Endothelial cell of umbilical vein (primary cell): ENCODE measurements around the gene TENT4A. TPM values are rescaled to one million over a fixed set of nuclear protein-coding genes. Genes with fewer than 3 reads are reported as not detected.

Experiments
- BruUV-seq: library from RNA; stranded (reverse); fragments of 400-500 nt; replicated peaks from 2 replicates; lab custom pipeline; 2021; lab: Mats Ljungman, UMichigan
- CTCF ChIA-PET: fragments of 300-600, 350-600 bp; sonication (Branson Sonifier 250); formaldehyde crosslinking; loops from one replicate; lab custom pipeline; 2021; ENCODE audit warnings: antibody characterized with exemption, inconsistent platforms; lab: Charles Lee
- POLR2A ChIA-PET: fragments of 300-600, 350-600 bp; sonication (Branson Sonifier 250); formaldehyde crosslinking; loops from one replicate; lab custom pipeline; 2021; ENCODE audit warnings: antibody characterized with exemption, inconsistent platforms; lab: Charles Lee
- DNase-seq: peaks from one replicate; pipeline ENCODE4 v3.0.0-alpha.2; 2011; ENCODE audit warnings: low read depth, low spot score
- FAIRE-seq: peaks from 2 replicates; lab custom pipeline; 2011; peaks lifted over from hg19 to GRCh38; lab: Jason Lieb, UNC
- H2AFZ ChIP-seq: 2 replicates; pipeline ENCODE4 v1.6.0; 2012; ENCODE audit warnings: low read depth, low read length, control low read depth, inconsistent platforms
- H3K27ac ChIP-seq: 2 replicates; pipeline ENCODE4 v1.5.1; 2011; ENCODE audit warnings: low read depth, mild to moderate bottlenecking, control low read depth, low read length, moderate library complexity; ENCODE audit not compliant: insufficient read depth
- H3K27me3 ChIP-seq, 2 experiments: 2 replicates each; pipeline versions ENCODE4 v1.6.0 to v1.6.1; 2011; ENCODE audit warnings: low read length in 2 of 2, mixed read lengths in 1 of 2; ENCODE audit not compliant: control insufficient read depth in 2 of 2, insufficient read depth in 2 of 2
- H3K36me3 ChIP-seq, 2 experiments: 2 replicates in 1 of 2; 3 replicates in 1 of 2; pipeline ENCODE4 v1.5.1; 2011; ENCODE audit warnings: low read length in 2 of 2, mild to moderate bottlenecking in 1 of 2, moderate library complexity in 1 of 2; ENCODE audit not compliant: control insufficient read depth in 2 of 2, insufficient read depth in 2 of 2; ENCODE audit errors: extremely low read depth in 1 of 2
- H3K4me1 ChIP-seq: 3 replicates; pipeline ENCODE4 v1.5.1; 2011; ENCODE audit warnings: mild to moderate bottlenecking, low read length; ENCODE audit not compliant: control insufficient read depth, insufficient read depth; ENCODE audit errors: extremely low read depth
- H3K4me2 ChIP-seq: 2 replicates; pipeline ENCODE4 v1.6.1; 2011; ENCODE audit warnings: low read length, control low read depth, mixed read lengths; ENCODE audit not compliant: insufficient read depth
- H3K4me3 ChIP-seq, 3 experiments: fragments of 200-600 bp in 1 of 3; sonication (generic), shearing (Covaris generic) in 1 of 3; replicated peaks in 1 of 3; 2 replicates each; pipeline ENCODE4 v1.5.1; 2011 to 2016; ENCODE audit warnings: control low read depth in 3 of 3, low read length in 3 of 3, mild to moderate bottlenecking in 2 of 3, inconsistent platforms in 1 of 3, low read depth in 1 of 3, moderate library complexity in 1 of 3; ENCODE audit not compliant: insufficient read depth in 1 of 3
- H3K79me2 ChIP-seq: 2 replicates; pipeline ENCODE4 v1.6.0; 2012; ENCODE audit warnings: low read length, inconsistent platforms; ENCODE audit not compliant: control insufficient read depth, insufficient read depth
- H3K9ac ChIP-seq: replicated peaks from 2 replicates; pipeline ENCODE3; 2011; ENCODE audit warnings: low read length, control low read depth; ENCODE audit not compliant: insufficient read depth; ENCODE audit errors: extremely low read depth
- H3K9me1 ChIP-seq: replicated peaks from 3 replicates; pipeline ENCODE4 v1.6.0; 2011; ENCODE audit warnings: mild to moderate bottlenecking, low read length; ENCODE audit not compliant: control insufficient read depth, insufficient read depth; ENCODE audit errors: extremely low read depth
- H3K9me3 ChIP-seq: replicated peaks from 2 replicates; pipeline ENCODE4 v1.5.1; 2012; ENCODE audit warnings: low read length, inconsistent platforms; ENCODE audit not compliant: control insufficient read depth, insufficient read depth
- H4K20me1 ChIP-seq: replicated peaks from 2 replicates; pipeline ENCODE3; 2011; ENCODE audit warnings: mild to moderate bottlenecking, low read length; ENCODE audit not compliant: control insufficient read depth, insufficient read depth; ENCODE audit errors: extremely low read depth
- CTCF ChIP-seq, 2 donors: IDR thresholded peaks; 1 replicate in 1 of 2; 2 replicates in 1 of 2; pipeline ENCODE4 v1.5.1; 2011; ENCODE audit warnings: low read length in 2 of 2, mild to moderate bottlenecking in 2 of 2, moderate library complexity in 2 of 2, control low read depth in 1 of 2, inconsistent platforms in 1 of 2, low read depth in 1 of 2; ENCODE audit not compliant: insufficient read depth in 1 of 2; ENCODE audit errors: extremely low read depth in 1 of 2
- EZH2 ChIP-seq: IDR thresholded peaks from 2 replicates; pipeline ENCODE4 v1.6.1; 2012; ENCODE audit warnings: borderline replicate concordance, low read depth, mild to moderate bottlenecking, moderate library complexity, low read length, inconsistent platforms; ENCODE audit not compliant: severe bottlenecking
- FOS ChIP-seq: IDR thresholded peaks from 2 replicates; pipeline ENCODE4 v1.6.1; 2011; ENCODE audit warnings: mild to moderate bottlenecking, low read length, moderate library complexity, borderline replicate concordance; ENCODE audit not compliant: insufficient read depth
- GATA2 ChIP-seq: IDR thresholded peaks from 2 replicates; pipeline ENCODE4 v1.7.0; 2011; ENCODE audit warnings: low read depth, mild to moderate bottlenecking, moderate library complexity, mixed read lengths, low read length; ENCODE audit not compliant: insufficient read length, insufficient read depth
- JUN ChIP-seq: IDR thresholded peaks from 2 replicates; pipeline ENCODE4 v1.6.1; 2011; ENCODE audit warnings: borderline replicate concordance, low read depth; ENCODE audit not compliant: insufficient read length, insufficient read depth
- MYC ChIP-seq: IDR thresholded peaks from one replicate; pipeline ENCODE4 v1.6.1; 2011; ENCODE audit warnings: mild to moderate bottlenecking, low read depth, low read length
- POLR2A ChIP-seq: IDR thresholded peaks from 2 replicates; pipeline ENCODE4 v1.6.1; 2012; ENCODE audit warnings: low read depth, mild to moderate bottlenecking, control low read depth, low read length
- POLR2AphosphoS5 ChIP-seq: IDR thresholded peaks from 2 replicates; pipeline ENCODE4 v1.6.1; 2012; ENCODE audit warnings: low read depth, mild to moderate bottlenecking, control low read depth, low read length, moderate library complexity; ENCODE audit not compliant: insufficient read depth
- dilution Hi-C: fragments of 300-500 bp; cut with MboI; formaldehyde crosslinking; loops from one replicate; pipeline ENCODE4 v1.15.0; 2019; ENCODE audit warnings: low sequenced_read_pairs; ENCODE audit not compliant: extremely low pct_ligation_motif_present
- intact Hi-C: fragments of 100-400 bp; cut with micrococcal nuclease; formaldehyde crosslinking; loops from one replicate; pipeline ENCODE4 v1.10.0; 2022
- polyA plus RNA-seq, 4 experiments: library from polyadenylated mRNA; depleted of rRNA in 3 of 4; stranded (reverse) in 3 of 4; unstranded in 1 of 4; fragments of >200 nt; gene quantifications; 2 replicates each; pipeline versions ENCODE4 v1.2.1 to v1.2.3, GENCODE V29; 2011 to 2012; ENCODE audit warnings: missing spikeins in 1 of 4
- total RNA-seq: library from RNA; stranded (reverse); gene quantifications from 2 replicates; pipeline ENCODE4 v1.2.3, GENCODE V29; 2021
- TF ChIP-seq, protein P1 (sequence below): IDR thresholded peaks from 2 replicates; pipeline ENCODE4 v1.6.1; 2011; ENCODE audit not compliant: insufficient read depth, insufficient read length

The TENT4A gene
- total and polyA plus RNA-seq, 2 donors (not counting 3 experiments of a cell fraction or from before 2014, with no cell fraction given) = 10.2 to 35.4 TPM

DNA sequence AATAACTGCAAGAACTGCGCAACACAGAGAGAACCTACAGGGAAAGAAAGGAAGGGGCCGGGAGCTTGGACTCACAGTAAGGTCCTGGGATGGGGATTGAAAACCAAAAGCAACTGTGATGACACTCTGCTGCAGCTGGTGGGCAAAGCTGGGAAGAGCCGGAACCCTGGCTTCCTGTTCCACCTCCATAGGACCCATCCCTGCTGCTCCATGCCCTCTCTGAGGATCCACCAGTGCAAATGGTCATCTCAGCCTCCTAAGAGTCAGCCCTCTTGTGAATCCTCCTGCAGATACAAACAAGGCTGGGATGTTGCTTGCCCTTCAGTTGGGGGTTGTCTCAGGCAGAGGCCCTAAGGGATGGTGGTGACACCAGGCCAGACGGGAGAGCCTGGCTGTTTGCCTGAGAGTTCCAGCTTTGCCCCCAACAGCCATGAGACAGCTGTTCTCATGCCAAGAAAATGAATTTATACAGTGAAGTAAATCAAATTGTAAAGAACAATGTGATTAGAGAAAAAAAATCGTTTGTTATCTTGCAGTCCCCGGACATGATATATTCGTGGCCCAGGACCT is 90.8 kb downstream of the TENT4A start:
- Histone ChIP-seq H3K4me1 (no peaks in the 10 kb centered on the region), H3K27ac (no peak overlapping the region), H3K9me3 (no peaks in the 10 kb centered on the region), H3K4me3 (no peak overlapping the region), H4K20me1 (no peaks in the 10 kb centered on the region), H3K4me2 (no peak overlapping the region), H2AFZ (no peak overlapping the region), H3K9me1 (no peaks in the 10 kb centered on the region), H3K79me2 (no peaks in the 10 kb centered on the region), H3K27me3 (no peaks in the 10 kb centered on the region), H3K9ac (no peak overlapping the region), H3K36me3 (no peaks in the 10 kb centered on the region)
- dilution Hi-C loops (no loop called here), intact Hi-C loops (no loop called here)
- CTCF ChIA-PET = no interaction called here
- FAIRE-seq (no peak), DNase-seq (no peak)
- POLR2A ChIA-PET = no interaction called here
- TF ChIP-seq EZH2 (no peak), POLR2A (no peak), JUN (no peak), CTCF (IDR thresholded peaks at IDR 0.05; ENCODE audit: extremely low read depth in 1 of 2, insufficient read depth in 1 of 2, low read depth in 1 of 2, low read length in 2 of 2) (no peak), POLR2AphosphoS5 (no peak), FOS (no peak), MYC (no peak), GATA2 (no peak)
- TF ChIP-seq, protein P1, sequence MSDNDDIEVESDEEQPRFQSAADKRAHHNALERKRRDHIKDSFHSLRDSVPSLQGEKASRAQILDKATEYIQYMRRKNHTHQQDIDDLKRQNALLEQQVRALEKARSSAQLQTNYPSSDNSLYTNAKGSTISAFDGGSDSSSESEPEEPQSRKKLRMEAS = no peak
- no TSS peak for BruUV-seq
